Fibroblast of pulmonary artery (primary cell): Measurements from ENCODE around the gene SYCP2.

Experiments used
- DNase-seq: peaks from one replicate; pipeline ENCODE4 v3.0.0-alpha.2; 2010; ENCODE audit warnings: low read depth
- H3K4me3 ChIP-seq: replicated peaks from 2 replicates; pipeline ENCODE4 v1.5.1; 2011; ENCODE audit warnings: low read depth, mild to moderate bottlenecking, control low read depth, low read length, moderate library complexity
- CTCF ChIP-seq: IDR thresholded peaks from 2 replicates; pipeline ENCODE4 v1.5.1; 2011; ENCODE audit warnings: mild to moderate bottlenecking, control low read depth, low read length, inconsistent platforms; ENCODE audit errors: missing control alignments

SYCP2 gene

GRCh38 chr20:59824711-59825562, 108.5 kb downstream of the SYCP2 start:
- no peak for TF ChIP-seq CTCF
- H3K4me3 ChIP-seq, result no peak overlapping the region
- no peak for DNase-seq

DNA sequence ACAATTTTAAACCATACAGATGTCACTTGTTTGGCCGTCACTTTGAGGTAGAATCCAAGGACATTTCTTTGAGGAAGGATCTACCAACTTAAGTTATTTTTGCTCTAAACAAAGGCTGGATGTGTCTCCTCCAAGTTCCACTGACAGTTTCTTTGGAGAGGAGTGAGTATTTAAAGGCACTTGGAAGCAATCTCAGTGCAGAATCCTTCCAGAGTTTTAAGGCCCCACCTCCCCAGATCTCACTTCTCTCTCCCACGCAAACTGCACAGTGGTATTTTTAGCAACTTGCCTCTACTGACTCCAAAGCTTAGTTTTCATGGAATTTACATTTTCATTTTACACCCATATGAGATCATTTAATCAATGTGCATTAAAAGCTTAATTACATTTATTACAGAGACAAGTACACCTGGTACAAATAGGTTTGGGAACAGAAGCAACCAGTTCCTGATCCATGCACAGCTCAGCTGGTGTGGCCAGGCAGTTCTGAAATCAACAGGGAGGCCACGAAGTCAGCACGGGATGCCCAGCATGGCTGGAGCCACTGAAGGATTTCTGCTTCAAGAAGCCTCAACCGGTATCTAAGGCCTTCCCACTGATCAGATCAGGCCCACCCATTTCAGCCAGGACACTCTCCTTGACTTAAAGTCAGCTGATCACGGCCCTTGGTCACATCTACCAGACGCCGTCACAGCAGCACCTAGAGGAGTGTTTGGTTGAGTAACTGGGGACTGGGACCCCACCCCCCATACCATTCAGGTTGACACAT, 109.8 kb downstream of the SYCP2 start:
- no peak for DNase-seq
- no peak for TF ChIP-seq CTCF
- no peak overlapping the region for H3K4me3 ChIP-seq

DNA sequence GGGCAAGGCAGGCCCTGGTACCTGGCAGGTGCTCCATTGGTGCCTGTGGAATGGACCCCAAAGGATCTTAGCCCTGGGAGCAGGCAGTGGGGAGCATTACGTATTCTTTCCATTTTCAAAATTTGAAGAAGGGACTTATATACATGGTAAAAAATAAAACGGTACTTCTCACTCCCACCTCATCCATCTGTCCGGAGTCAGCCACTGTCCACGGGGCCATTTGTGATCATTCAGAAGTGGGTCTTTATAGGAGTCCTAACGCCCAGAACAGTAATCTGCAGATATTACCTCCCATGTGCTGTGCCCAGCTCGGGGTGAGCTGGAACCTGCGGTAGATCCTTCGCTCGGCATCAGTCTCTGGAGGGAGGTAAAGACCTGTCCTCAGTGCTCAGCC, 110.4 kb downstream of the SYCP2 start:
- TF ChIP-seq CTCF, result no peak
- no peak overlapping the region for H3K4me3 ChIP-seq
- DNase-seq, result no peak

GRCh38 chr20:59822291-59823029, 111.0 kb downstream of the SYCP2 start:
- DNase-seq, result no peak
- H3K4me3 ChIP-seq, result no peak overlapping the region
- no peak for TF ChIP-seq CTCF

- DNase-seq, result no peak
- no peak overlapping the region for H3K4me3 ChIP-seq
- no peak for TF ChIP-seq CTCF
Measured at GRCh38 chr20:59821788-59822187, 111.6 kb downstream of the SYCP2 start.

- DNase-seq, result no peak
- TF ChIP-seq CTCF, result no peak
- no peak overlapping the region for H3K4me3 ChIP-seq
Measured at GRCh38 chr20:59821201-59821600, 112.2 kb downstream of the SYCP2 start.
